Stimulated activated memory B cell treated with anti-CD40 and anti-IgM and Interleukin-4, amounts not matched to agents 10 μg/mL and 1 μg/mL and 100 μg/mL, for 72 hours (primary cell): ENCODE measurements around the gene SLC39A9.
"Not testable (repeated sequence)": the region's sequence is repeated elsewhere in the genome, so short reads cannot be mapped to it uniquely, and the experiment has no call there.

Experiments used
- ATAC-seq: fragments of 150-1000 bp; cut with Tn5 transposase; 2 replicates; pipeline ENCODE4 v1.10.0; 2021
- H3K27ac Mint-ChIP-seq: one replicate; pipeline ENCODE4 v1.8.0; 2022; ENCODE audit warnings: mild to moderate bottlenecking, mixed read lengths
- H3K27me3 Mint-ChIP-seq: one replicate; pipeline ENCODE4 v1.8.0; 2022; ENCODE audit warnings: mixed read lengths
- H3K36me3 Mint-ChIP-seq: one replicate; pipeline ENCODE4 v1.8.0; 2022; ENCODE audit warnings: mixed read lengths
- H3K4me1 Mint-ChIP-seq: one replicate; pipeline ENCODE4 v1.8.0; 2022; ENCODE audit warnings: mixed read lengths
- H3K4me3 Mint-ChIP-seq: one replicate; pipeline ENCODE4 v1.8.0; 2022; ENCODE audit warnings: mild to moderate bottlenecking, moderate library complexity, mixed read lengths
- H3K9me3 Mint-ChIP-seq: one replicate; pipeline ENCODE4 v1.8.0; 2022; ENCODE audit warnings: mixed read lengths

Gene SLC39A9

GRCh38 chr14:69392481-69392880 is 6.0 kb upstream of the SLC39A9 start:
- Mint-ChIP-seq H3K4me1 (peaks cover 72% of the 10 kb centered on the region), H3K9me3 (no peaks in the 10 kb centered on the region), H3K27me3 (no peaks in the 10 kb centered on the region), H3K4me3 (peak overlapping the region; percentile 50), H3K27ac (peak overlapping the region; percentile 82), H3K36me3 (peaks cover 74% of the 10 kb centered on the region)
- peak; percentile 78 for ATAC-seq

- no peak for ATAC-seq
- H3K27ac Mint-ChIP-seq: peak overlapping the region; percentile 99
- peaks cover 78% of the 10 kb centered on the region for H3K4me1 Mint-ChIP-seq
- H3K4me3 Mint-ChIP-seq: peak overlapping the region; percentile 12
- H3K27me3 Mint-ChIP-seq: no peaks in the 10 kb centered on the region
- H3K9me3 Mint-ChIP-seq: no peaks in the 10 kb centered on the region
- H3K36me3 Mint-ChIP-seq: peaks cover 57% of the 10 kb centered on the region
Measured at GRCh38 chr14:69395929-69396328, 2.6 kb upstream of the SLC39A9 start.

- peak overlapping the region; percentile 99 for H3K27ac Mint-ChIP-seq
- ATAC-seq: peak; percentile 22
- H3K4me1 Mint-ChIP-seq: peaks cover 50% of the 10 kb centered on the region
- peaks cover 29% of the 10 kb centered on the region for H3K36me3 Mint-ChIP-seq
- H3K9me3 Mint-ChIP-seq: no peaks in the 10 kb centered on the region
- no peaks in the 10 kb centered on the region for H3K27me3 Mint-ChIP-seq
- peak overlapping the region; percentile 97 for H3K4me3 Mint-ChIP-seq
Measured at GRCh38 chr14:69398818-69399210, 322 bp downstream of the SLC39A9 start.

- peak overlapping the region; percentile 99 for H3K27ac Mint-ChIP-seq
- peaks cover 28% of the 10 kb centered on the region for H3K36me3 Mint-ChIP-seq
- peak overlapping the region; percentile 97 for H3K4me3 Mint-ChIP-seq
- peaks cover 3% of the 10 kb centered on the region for H3K9me3 Mint-ChIP-seq
- no peaks in the 10 kb centered on the region for H3K27me3 Mint-ChIP-seq
- no peak for ATAC-seq
- H3K4me1 Mint-ChIP-seq: peaks cover 49% of the 10 kb centered on the region
Measured at GRCh38 chr14:69399750-69400149, 1.3 kb downstream of the SLC39A9 start.

GRCh38 chr14:69400154-69400553 is 1.7 kb downstream of the SLC39A9 start:
- ATAC-seq: no peak
- peak overlapping the region; percentile 97 for H3K4me3 Mint-ChIP-seq
- peak overlapping the region; percentile 99 for H3K27ac Mint-ChIP-seq
- peaks cover 4% of the 10 kb centered on the region for H3K9me3 Mint-ChIP-seq
- peaks cover 27% of the 10 kb centered on the region for H3K36me3 Mint-ChIP-seq
- H3K4me1 Mint-ChIP-seq: peaks cover 47% of the 10 kb centered on the region
- H3K27me3 Mint-ChIP-seq: no peaks in the 10 kb centered on the region

GRCh38 chr14:69401841-69402240 is 3.3 kb downstream of the SLC39A9 start:
- Mint-ChIP-seq H3K4me3 (no peak overlapping the region), H3K9me3 (peaks cover 4% of the 10 kb centered on the region), H3K27ac (no peak overlapping the region), H3K4me1 (peaks cover 30% of the 10 kb centered on the region), H3K36me3 (peaks cover 15% of the 10 kb centered on the region), H3K27me3 (no peaks in the 10 kb centered on the region)
- ATAC-seq: no peak

GRCh38 chr14:69404478-69404877 is 6.0 kb downstream of the SLC39A9 start:
- Mint-ChIP-seq H3K4me3 (no peak overlapping the region), H3K27ac (no peak overlapping the region), H3K9me3 (peaks cover 4% of the 10 kb centered on the region), H3K36me3 (peaks cover 30% of the 10 kb centered on the region), H3K4me1 (peaks cover 35% of the 10 kb centered on the region), H3K27me3 (no peaks in the 10 kb centered on the region)
- no peak for ATAC-seq

GRCh38 chr14:69404883-69405282 is 6.4 kb downstream of the SLC39A9 start:
- peaks cover 30% of the 10 kb centered on the region for H3K36me3 Mint-ChIP-seq

GRCh38 chr14:69405762-69406161 is 7.3 kb downstream of the SLC39A9 start:
- H3K27ac Mint-ChIP-seq: no peak overlapping the region
- no peaks in the 10 kb centered on the region for H3K27me3 Mint-ChIP-seq
- ATAC-seq: no peak
- peaks cover 23% of the 10 kb centered on the region for H3K36me3 Mint-ChIP-seq
- H3K9me3 Mint-ChIP-seq: peaks cover 4% of the 10 kb centered on the region
- H3K4me1 Mint-ChIP-seq: peaks cover 23% of the 10 kb centered on the region
- no peak overlapping the region for H3K4me3 Mint-ChIP-seq

More at GRCh38 chr14:69404883-69405282, 6.4 kb downstream of the SLC39A9 start:
- Mint-ChIP-seq H3K27me3 (no peaks in the 10 kb centered on the region), H3K9me3 (peaks cover 4% of the 10 kb centered on the region), H3K4me1 (peaks cover 31% of the 10 kb centered on the region), H3K4me3 (no peak overlapping the region), H3K27ac (no peak overlapping the region)
- no peak for ATAC-seq

GRCh38 chr14:69408331-69408960 is 10.0 kb downstream of the SLC39A9 start:
- no peak overlapping the region for H3K4me3 Mint-ChIP-seq
- peaks cover 23% of the 10 kb centered on the region for H3K36me3 Mint-ChIP-seq
- H3K27ac Mint-ChIP-seq: peak overlapping the region; percentile 21
- peaks cover 20% of the 10 kb centered on the region for H3K4me1 Mint-ChIP-seq
- no peak for ATAC-seq
- H3K9me3 Mint-ChIP-seq: peaks cover 4% of the 10 kb centered on the region
- H3K27me3 Mint-ChIP-seq: no peaks in the 10 kb centered on the region

GRCh38 chr14:69413483-69413882 is 15.0 kb downstream of the SLC39A9 start:
- H3K4me3 Mint-ChIP-seq: no peak overlapping the region
- peaks cover 18% of the 10 kb centered on the region for H3K4me1 Mint-ChIP-seq
- H3K27ac Mint-ChIP-seq: no peak overlapping the region
- no peaks in the 10 kb centered on the region for H3K27me3 Mint-ChIP-seq
- no peaks in the 10 kb centered on the region for H3K9me3 Mint-ChIP-seq
- no peak for ATAC-seq
- peaks cover 1% of the 10 kb centered on the region for H3K36me3 Mint-ChIP-seq

GRCh38 chr14:69416087-69416486 is 17.6 kb downstream of the SLC39A9 start:
- H3K27me3 Mint-ChIP-seq, H3K27ac Mint-ChIP-seq, H3K36me3 Mint-ChIP-seq, H3K4me3 Mint-ChIP-seq, ATAC-seq, H3K9me3 Mint-ChIP-seq: not testable (repeated sequence)
- peaks cover 41% of the 10 kb centered on the region for H3K4me1 Mint-ChIP-seq

GRCh38 chr14:69423279-69423678 is 24.8 kb downstream of the SLC39A9 start:
- Mint-ChIP-seq H3K4me1 (peaks cover 39% of the 10 kb centered on the region), H3K9me3 (no peaks in the 10 kb centered on the region), H3K27me3 (no peaks in the 10 kb centered on the region), H3K27ac (no peak overlapping the region), H3K36me3 (peaks cover 54% of the 10 kb centered on the region), H3K4me3 (no peak overlapping the region)
- no peak for ATAC-seq

GRCh38 chr14:69424149-69424923 is 25.8 kb downstream of the SLC39A9 start:
- Mint-ChIP-seq H3K36me3 (peaks cover 56% of the 10 kb centered on the region), H3K27me3 (no peaks in the 10 kb centered on the region), H3K9me3 (no peaks in the 10 kb centered on the region), H3K27ac (no peak overlapping the region), H3K4me1 (peaks cover 39% of the 10 kb centered on the region), H3K4me3 (no peak overlapping the region)
- ATAC-seq: no peak

GRCh38 chr14:69427596-69427995 is 29.1 kb downstream of the SLC39A9 start:
- H3K4me3 Mint-ChIP-seq: no peak overlapping the region
- H3K9me3 Mint-ChIP-seq: peaks cover 2% of the 10 kb centered on the region
- peaks cover 75% of the 10 kb centered on the region for H3K36me3 Mint-ChIP-seq
- no peak for ATAC-seq
- H3K4me1 Mint-ChIP-seq: peaks cover 34% of the 10 kb centered on the region
- no peaks in the 10 kb centered on the region for H3K27me3 Mint-ChIP-seq
- peak overlapping the region; percentile 77 for H3K27ac Mint-ChIP-seq
